Endodermal cell (in vitro differentiated cells): ENCODE data around the gene KRT7. TPM values are rescaled to one million over a fixed set of nuclear protein-coding genes. Genes with fewer than 3 reads are reported as not detected.
A peak's percentile ranks its signal among the peaks of the same experiment; 100 is the strongest.

Experiments
- DNase-seq: peaks from one replicate; pipeline ENCODE4 v3.0.0-alpha.2; 2017
- H3K27ac ChIP-seq: 2 replicates; pipeline ENCODE4 v1.5.1; 2013; ENCODE audit warnings: mild to moderate bottlenecking, low read depth, low read length, moderate library complexity
- H3K27me3 ChIP-seq: 2 replicates; pipeline ENCODE4 v1.6.1; 2013; ENCODE audit warnings: mild to moderate bottlenecking, low read length, moderate library complexity; ENCODE audit not compliant: insufficient read depth, control insufficient read depth, poor library complexity, severe bottlenecking
- H3K36me3 ChIP-seq: 2 replicates; pipeline ENCODE4 v1.7.0; 2013; ENCODE audit warnings: mild to moderate bottlenecking, low read length, moderate library complexity; ENCODE audit not compliant: control insufficient read depth, insufficient read depth
- H3K4me1 ChIP-seq: one replicate; pipeline ENCODE4 v1.7.0; 2013; ENCODE audit warnings: low read length; ENCODE audit not compliant: control insufficient read depth, insufficient read depth
- H3K4me3 ChIP-seq: 2 replicates; pipeline ENCODE4 v1.5.1; 2013; ENCODE audit warnings: mild to moderate bottlenecking, low read length, moderate library complexity
- H3K9ac ChIP-seq: 2 replicates; pipeline ENCODE4 v1.6.1; 2013; ENCODE audit warnings: mild to moderate bottlenecking, low read length, moderate library complexity; ENCODE audit not compliant: poor library complexity, severe bottlenecking; ENCODE audit errors: extremely low read depth
- H3K9me3 ChIP-seq: 2 replicates; pipeline ENCODE4 v1.6.1; 2013; ENCODE audit warnings: mild to moderate bottlenecking, low read length, moderate library complexity; ENCODE audit not compliant: control insufficient read depth
- H3K27ac Mint-ChIP-seq: 2 replicates; pipeline ENCODE4 v1.8.0; 2020; ENCODE audit warnings: mixed read lengths
- H3K27me3 Mint-ChIP-seq: 2 replicates; pipeline ENCODE4 v1.8.0; 2021; ENCODE audit warnings: mild to moderate bottlenecking, mixed read lengths; ENCODE audit not compliant: insufficient read depth
- H3K36me3 Mint-ChIP-seq: 2 replicates; pipeline ENCODE4 v1.8.0; 2020; ENCODE audit warnings: low read depth, mixed read lengths
- H3K4me1 Mint-ChIP-seq: 2 replicates; pipeline ENCODE4 v1.8.0; 2020; ENCODE audit warnings: mixed read lengths
- H3K4me3 Mint-ChIP-seq: 2 replicates; pipeline ENCODE4 v1.8.0; 2020; ENCODE audit warnings: mild to moderate bottlenecking, moderate library complexity, mixed read lengths
- H3K9me3 Mint-ChIP-seq: 2 replicates; pipeline ENCODE4 v1.8.0; 2020; ENCODE audit warnings: mild to moderate bottlenecking, mixed read lengths
- CTCF ChIP-seq: fragments of 200-600 bp; sonication (generic); conservative IDR thresholded peaks from 2 replicates; pipeline ENCODE4 v1.5.0; 2021; ENCODE audit warnings: antibody characterized with exemption, mild to moderate bottlenecking
- WGBS, 2 experiments: methylation state at CpG; one replicate each; pipeline versions ENCODE4 v1.1.5 to v1.1.7; 2013; ENCODE audit warnings: missing lambda C conversion rate in 2 of 2, mixed read lengths in 1 of 2; ENCODE audit not compliant: insufficient coverage in 1 of 2, insufficient read length in 1 of 2; 5-methylcytosine and 5-hydroxymethylcytosine counted together
- total RNA-seq, 2 donors: library from RNA; stranded (reverse); fragmentation: NEBNext Ultra II Directional in 1 of 2; extraction: Animal tissue kit (Norgen Biotek cat#: 25700) in 1 of 2; gene quantifications; 2 replicates in 1 of 2; 3 replicates in 1 of 2; pipeline ENCODE4 v1.2.1, GENCODE V29; 2021

The KRT7 gene
- total RNA-seq, 2 donors from 2014 or later, result 1.5 TPM; not detected in 1

GRCh38 chr12:52187206-52187605 is 45.8 kb upstream of the KRT7 start:
- Mint-ChIP-seq H3K27ac (no peak overlapping the region), H3K9me3 (no peaks in the 10 kb centered on the region), H3K27me3 (no peaks in the 10 kb centered on the region), H3K4me3 (no peak overlapping the region), H3K36me3 (no peaks in the 10 kb centered on the region), H3K4me1 (peaks cover 14% of the 10 kb centered on the region)
- H3K9ac ChIP-seq, result no peak overlapping the region
- H3K9me3 ChIP-seq, result no peaks in the 10 kb centered on the region
- 93% methylated on average over 10 to 11 of the region's 11 CpGs for WGBS, 2 experiments
- no peaks in the 10 kb centered on the region for H3K36me3 ChIP-seq
- H3K27ac ChIP-seq, result no peak overlapping the region
- no peak overlapping the region for H3K4me3 ChIP-seq
- H3K4me1 ChIP-seq, result peaks cover 4% of the 10 kb centered on the region
- no peaks in the 10 kb centered on the region for H3K27me3 ChIP-seq
- peak; percentile 33 for TF ChIP-seq CTCF
- DNase-seq, result no peak

- Mint-ChIP-seq H3K27me3 (no peaks in the 10 kb centered on the region), H3K36me3 (no peaks in the 10 kb centered on the region), H3K4me1 (peaks cover 14% of the 10 kb centered on the region), H3K27ac (no peak overlapping the region), H3K4me3 (no peak overlapping the region), H3K9me3 (no peaks in the 10 kb centered on the region)
- no peak for DNase-seq
- H3K9ac ChIP-seq, result no peak overlapping the region
- no peaks in the 10 kb centered on the region for H3K36me3 ChIP-seq
- H3K4me1 ChIP-seq, result peaks cover 4% of the 10 kb centered on the region
- H3K27me3 ChIP-seq, result no peaks in the 10 kb centered on the region
- no peaks in the 10 kb centered on the region for H3K9me3 ChIP-seq
- no peak for TF ChIP-seq CTCF
- WGBS, 2 experiments, result 89% methylated on average over 5 of the region's 5 CpGs; no CpG with 5 or more reads in 1 of the 2 experiments
- no peak overlapping the region for H3K27ac ChIP-seq
- no peak overlapping the region for H3K4me3 ChIP-seq
Measured at GRCh38 chr12:52187640-52188039, 45.4 kb upstream of the KRT7 start.

- H3K36me3 ChIP-seq, result no peaks in the 10 kb centered on the region
- H3K27ac ChIP-seq, result no peak overlapping the region
- Mint-ChIP-seq H3K4me3 (no peak overlapping the region), H3K9me3 (no peaks in the 10 kb centered on the region), H3K27me3 (no peaks in the 10 kb centered on the region), H3K4me1 (peaks cover 5% of the 10 kb centered on the region), H3K36me3 (no peaks in the 10 kb centered on the region), H3K27ac (no peak overlapping the region)
- H3K4me1 ChIP-seq, result no peaks in the 10 kb centered on the region
- no peak overlapping the region for H3K4me3 ChIP-seq
- H3K9ac ChIP-seq, result no peak overlapping the region
- H3K9me3 ChIP-seq, result no peaks in the 10 kb centered on the region
- 87 to 100% methylated on average over 6 to 7 of the region's 7 CpGs for WGBS, 2 experiments
- no peak for TF ChIP-seq CTCF
- DNase-seq, result no peak
- H3K27me3 ChIP-seq, result no peaks in the 10 kb centered on the region
Measured at GRCh38 chr12:52188658-52189057, 44.4 kb upstream of the KRT7 start.
